Posterior vena cava (tissue), 2 donors: ENCODE results near the gene C10orf71. TPM values are rescaled to one million over a fixed set of nuclear protein-coding genes. Genes with fewer than 3 reads are reported as not detected.
A peak's percentile ranks its signal among the peaks of the same experiment; 100 is the strongest.

ENCODE experiments used
- DNase-seq: peaks from one replicate; pipeline ENCODE4 v3.0.0-alpha.2; 2020; ENCODE audit warnings: low spot score
- intact Hi-C, 2 donors: fragments of 100-400 bp; cut with DNase I; formaldehyde crosslinking; loops; one replicate each; pipeline versions ENCODE4 v1.14.1 to v1.14.2; 2022 to 2023
- total RNA-seq, 2 donors: library from RNA; stranded (reverse); fragmentation: NEBNext Ultra II Directional; extraction: Animal tissue kit (Norgen Biotek cat#: 25700); gene quantifications; one replicate each; pipeline ENCODE4 v1.2.1, GENCODE V29; 2021
- donor health status: DM: yes; HTN: yes; CAD: no.
- donor health status: DM: yes; HTN: yes; CAD: no.

C10orf71 gene
- total RNA-seq, 2 donors from 2014 or later: 0.10 to 0.23 TPM

DNA sequence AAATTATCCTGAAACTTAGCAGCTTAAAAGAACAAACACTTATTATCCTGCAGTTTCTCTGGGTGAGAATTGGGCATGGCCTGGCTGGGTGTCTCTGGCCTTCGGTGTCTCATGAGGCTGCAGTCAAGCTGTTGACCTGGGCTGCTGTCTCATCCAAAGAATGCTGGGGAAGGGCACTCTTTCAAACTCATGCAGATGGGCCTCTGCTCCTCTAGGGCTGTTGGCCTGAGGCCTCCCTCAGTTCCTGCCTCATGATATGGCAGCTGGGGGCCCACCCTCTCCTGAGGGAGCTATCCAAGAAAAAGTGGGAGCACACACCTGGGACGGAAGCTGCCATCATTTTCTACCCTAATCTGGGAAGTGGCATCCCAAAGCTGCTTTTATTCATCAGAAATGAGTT lies 53.4 kb downstream of the C10orf71 start:
- no peak for DNase-seq
- intact Hi-C loops: loop anchor here in 1 of 2 donors (10.0 kb wide), 1 partner anchor 88 kb away; no protein-coding TSS in a partner anchor

DNA sequence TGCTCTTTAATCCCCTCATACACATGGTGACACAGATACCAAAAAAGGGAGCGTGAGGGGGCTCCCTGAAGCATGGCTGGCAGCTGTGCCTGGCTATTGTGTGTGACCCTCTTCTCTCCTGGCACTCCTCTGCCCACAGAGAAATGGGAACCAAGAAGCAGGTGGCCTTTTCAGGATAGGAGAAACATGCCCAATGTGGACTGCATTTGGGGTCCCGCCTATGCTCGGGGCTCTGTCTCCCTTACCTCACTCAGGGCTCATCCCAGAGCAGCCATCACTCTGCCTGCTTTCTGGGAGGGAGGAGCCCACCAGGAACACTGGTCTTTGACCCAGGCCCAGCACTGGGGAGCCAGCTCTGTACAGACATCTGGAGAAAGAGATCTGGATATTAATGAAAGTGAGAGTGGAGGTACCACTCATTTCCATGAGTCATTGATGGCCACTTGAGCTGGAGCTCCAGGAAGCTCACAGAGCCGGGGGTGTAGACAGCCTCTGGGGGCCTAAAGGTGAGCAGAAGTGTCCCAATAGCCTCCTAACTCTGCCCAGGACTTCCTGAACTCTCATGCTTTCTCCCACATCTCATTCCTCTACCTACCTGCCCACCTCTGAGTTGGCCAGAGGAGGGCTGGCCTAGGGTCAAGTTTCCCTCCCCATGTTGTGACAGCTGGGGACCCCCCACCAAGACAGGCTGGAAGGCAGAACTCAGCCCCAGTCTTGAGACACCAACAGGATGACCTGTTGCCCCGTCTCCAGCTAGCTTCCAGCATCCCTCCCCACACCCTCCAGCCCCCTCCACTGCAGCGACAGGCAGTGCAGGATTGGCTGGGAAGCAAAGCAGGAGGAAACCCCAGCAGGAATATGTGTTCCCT lies 54.3 kb downstream of the C10orf71 start:
- peak; percentile 62 for DNase-seq
- intact Hi-C loops: loop anchor here in 1 of 2 donors (10.0 kb wide), 1 partner anchor 88 kb away; no protein-coding TSS in a partner anchor

DNA sequence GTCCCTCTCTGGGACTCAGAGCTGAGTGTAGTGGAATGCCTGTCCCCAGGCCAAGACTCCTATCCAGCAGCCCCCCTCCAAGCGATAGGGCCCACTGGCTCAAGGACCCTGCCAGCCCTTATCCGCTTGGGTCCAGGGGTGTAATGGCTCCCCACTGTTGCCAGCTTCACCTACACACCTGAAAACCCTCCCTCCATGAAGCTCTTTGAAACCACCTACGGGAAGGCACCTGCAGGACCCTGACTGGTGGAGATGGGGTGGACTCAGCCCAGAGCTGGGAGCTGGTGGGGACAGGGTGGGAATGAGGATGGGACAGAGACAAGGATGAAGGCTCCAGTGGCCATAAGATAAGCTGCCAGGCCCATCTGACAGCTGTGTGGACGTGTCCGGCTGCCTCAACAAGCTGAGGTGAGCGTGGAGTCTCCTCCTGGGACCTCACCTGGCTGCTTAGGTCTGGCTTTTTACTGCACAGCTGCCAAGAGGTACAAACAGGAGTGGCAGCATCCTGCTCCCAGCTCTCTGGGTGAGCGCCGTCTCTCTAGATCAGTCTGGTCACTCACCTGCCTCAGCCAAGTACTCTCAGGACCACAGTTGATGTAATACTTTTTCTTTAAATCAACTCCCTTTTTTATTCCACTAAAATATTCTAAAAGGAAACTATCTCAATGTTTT lies 55.1 kb downstream of the C10orf71 start:
- intact Hi-C loops: loop anchor here in 1 of 2 donors (10.0 kb wide), 1 partner anchor 89 kb away; no protein-coding TSS in a partner anchor
- peak; percentile 69 for DNase-seq

DNA sequence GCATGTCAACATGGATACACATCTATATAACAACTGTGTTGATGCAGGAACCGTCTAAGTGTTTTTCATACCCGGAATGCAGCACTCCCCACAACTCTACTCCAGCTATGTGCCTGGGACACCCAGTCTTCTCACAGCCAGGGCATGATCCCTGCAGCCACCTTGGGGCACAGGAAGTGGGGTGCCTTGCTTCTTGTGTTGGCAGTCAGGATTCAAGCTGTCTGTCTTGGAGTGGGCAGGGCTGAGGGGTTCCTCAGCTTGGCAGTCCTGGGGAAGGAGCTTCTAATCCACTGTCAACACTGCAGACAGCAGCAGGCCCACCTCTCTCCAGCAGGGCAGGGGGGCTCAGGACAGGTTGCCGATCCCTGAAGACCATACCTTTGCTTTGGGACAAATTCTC lies 55.6 kb downstream of the C10orf71 start:
- DNase-seq: no peak
- intact Hi-C loops: loop anchor here in 1 of 2 donors (10.0 kb wide), 1 partner anchor 90 kb away; no protein-coding TSS in a partner anchor

DNA sequence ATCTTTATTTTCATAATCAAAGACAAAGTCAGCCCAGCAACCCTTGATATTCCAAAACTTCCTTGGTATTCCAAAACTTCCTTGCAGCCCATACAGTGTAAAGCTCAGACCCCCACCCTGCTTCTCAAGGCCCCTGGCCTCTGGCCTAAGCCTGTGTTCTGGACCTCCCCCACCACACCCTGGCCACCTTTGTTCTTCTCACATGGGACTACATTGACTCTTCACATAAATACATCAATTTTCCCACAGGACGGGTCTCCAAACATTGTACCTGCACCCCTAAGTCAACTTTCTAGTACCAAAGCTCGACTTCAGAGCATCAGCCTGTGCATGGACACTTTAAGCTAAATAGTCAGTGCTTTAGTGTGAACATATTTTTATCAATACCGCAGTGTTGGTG lies 56.3 kb downstream of the C10orf71 start:
- DNase-seq: no peak
- intact Hi-C loops: loop anchor here in 1 of 2 donors (10.0 kb wide), 1 partner anchor 90 kb away; no protein-coding TSS in a partner anchor

DNA sequence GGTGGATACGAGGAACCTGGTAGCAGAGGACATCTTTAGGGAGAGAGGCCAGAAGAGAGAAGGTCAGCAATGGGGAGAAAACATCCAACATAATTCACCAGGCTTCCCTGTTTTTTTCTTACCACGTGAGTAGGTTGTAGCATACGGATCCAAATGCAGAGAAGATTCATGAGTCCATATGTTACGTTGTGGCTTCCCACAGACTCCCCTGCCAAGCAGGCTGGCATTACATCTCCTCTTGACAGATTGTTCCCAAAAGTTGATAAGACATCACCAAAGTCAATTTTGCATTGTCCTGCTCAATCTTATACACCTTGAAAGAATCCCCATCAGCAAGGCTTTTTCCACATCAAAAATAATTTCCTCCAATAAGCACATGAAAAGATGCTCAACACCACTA lies 57.2 kb downstream of the C10orf71 start:
- intact Hi-C loops: loop anchor here in 1 of 2 donors (10.0 kb wide), 1 partner anchor 91 kb away; no protein-coding TSS in a partner anchor
- no peak for DNase-seq

DNA sequence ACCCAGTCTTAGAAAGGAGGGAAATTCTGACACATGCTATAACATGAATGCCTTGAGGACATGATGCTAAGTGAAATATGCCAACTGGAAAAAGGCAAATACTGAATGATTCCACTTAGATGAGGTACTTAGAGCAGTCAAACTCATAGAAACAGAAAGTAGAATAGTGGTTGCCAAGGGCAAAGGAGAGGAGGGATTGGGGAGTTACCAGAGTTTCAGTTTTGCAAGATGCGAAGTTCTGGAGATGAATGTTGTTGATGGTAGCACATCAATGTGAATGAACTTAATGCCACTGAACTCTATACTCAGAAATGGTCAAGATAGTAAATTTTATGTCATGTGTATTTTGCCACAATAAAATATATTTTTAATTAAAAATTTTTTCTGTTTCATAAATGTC lies 58.0 kb downstream of the C10orf71 start:
- intact Hi-C loops: loop anchor here in 1 of 2 donors (10.0 kb wide), 1 partner anchor 92 kb away; no protein-coding TSS in a partner anchor
- no peak for DNase-seq

DNA sequence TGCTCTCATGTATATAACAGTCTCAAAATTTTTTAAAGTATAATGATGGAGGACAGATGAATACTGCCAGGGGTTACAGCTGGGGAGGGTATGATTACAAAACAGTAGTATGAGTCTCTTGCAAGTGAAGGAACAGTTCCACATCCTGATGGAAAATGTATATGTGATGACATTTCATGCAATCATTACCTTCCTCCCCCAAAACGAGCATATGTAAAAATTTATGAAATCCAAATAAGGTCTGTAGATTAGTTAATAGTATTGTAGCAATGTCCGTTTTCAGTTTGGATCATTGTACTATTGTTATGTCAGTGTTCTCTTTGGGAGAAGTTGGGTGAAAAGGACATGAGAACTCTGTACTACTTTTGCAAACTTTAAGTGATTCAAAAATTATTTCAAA lies 58.9 kb downstream of the C10orf71 start:
- intact Hi-C loops: loop anchor here in 1 of 2 donors (10.0 kb wide), 1 partner anchor 93 kb away; no protein-coding TSS in a partner anchor
- no peak for DNase-seq

DNA sequence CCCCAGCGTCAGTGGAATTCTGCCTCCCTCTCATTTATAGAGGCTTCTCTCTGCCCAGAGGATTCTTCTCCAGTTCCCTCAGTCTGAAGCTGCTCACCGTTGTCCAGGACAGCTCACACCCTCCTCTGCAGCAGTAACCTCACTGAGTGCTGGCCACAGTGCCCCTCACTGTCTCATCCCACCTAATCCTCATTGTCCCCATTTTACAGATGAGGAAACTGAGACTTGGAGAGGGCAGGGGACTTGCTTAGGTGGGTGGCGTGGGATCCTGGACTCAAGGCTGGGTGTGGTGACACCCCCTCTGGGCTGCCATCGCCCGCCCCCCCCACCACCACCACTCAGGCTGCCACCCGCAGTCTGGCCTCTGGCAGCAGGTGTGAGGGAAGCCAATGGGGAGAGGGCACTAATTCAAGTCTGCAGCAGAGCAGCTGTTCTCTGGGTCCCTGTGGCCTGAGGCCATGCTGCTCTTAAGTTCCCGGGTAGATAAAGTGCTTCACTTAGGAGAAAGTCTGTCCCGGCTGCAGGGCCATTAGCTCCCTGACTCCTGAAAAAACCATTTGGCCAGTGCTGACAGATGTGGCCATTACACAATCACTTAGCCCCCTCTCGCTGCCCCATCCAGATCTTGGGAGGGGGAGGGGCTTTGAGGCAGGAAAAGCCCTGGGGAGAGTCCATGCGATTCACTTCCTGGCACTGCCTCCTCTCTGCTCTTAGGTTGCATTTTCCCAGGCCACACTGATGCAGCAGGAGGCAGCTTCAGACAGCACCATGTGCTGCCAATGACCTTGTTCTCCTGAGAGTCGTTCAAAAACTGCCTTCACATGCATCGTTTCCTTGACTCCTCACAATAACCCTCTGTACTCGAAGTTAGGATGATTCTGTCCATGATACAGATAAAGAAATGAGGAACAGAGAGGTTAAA lies 60.6 kb downstream of the C10orf71 start:
- peak; percentile 54 for DNase-seq

DNA sequence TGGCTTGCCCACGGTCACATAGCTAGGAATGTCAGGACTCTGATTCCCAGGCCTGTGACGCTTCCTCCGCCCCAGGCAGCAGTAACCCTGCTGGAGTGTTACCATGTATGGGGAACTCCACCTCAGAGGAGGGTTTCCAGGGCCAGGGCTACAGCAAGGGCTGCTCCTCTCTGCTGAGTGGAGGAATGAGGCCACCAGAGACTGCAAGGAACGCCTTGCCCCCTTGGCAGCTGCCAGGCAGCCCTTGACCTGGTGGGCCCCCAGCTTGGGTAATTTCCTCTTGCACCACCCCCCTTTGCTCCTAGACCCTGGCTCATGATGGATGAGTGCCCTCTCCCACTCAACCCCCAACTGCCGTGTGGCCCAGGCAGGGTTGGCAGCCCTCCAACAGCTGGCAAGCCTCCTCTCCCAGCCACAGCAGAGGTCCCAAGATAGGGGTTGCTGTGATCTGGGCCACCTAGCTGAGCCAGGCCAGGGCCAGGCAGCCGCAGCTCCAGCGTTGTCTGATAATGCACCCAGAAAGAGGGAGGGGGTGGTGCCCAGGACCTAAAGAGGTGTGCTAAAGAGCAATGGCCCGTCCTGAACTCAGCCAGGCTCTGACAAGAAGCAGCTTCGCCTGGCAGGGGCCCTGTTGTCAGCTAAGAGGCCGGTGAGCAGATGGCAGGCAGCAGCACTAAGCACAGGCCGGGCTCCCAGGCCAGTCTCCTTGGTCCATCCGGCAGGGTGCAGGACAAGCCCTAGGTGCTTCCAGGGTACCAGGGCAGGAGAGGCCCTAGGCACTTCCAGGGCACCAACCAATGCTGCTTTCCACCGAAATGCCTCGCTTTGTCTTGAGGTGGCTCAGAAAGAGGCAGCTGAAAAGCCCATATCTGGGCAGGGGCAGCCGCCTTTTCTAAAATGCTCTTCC lies 61.6 kb downstream of the C10orf71 start:
- DNase-seq: peak; percentile 76
- intact Hi-C loops: no loop called here

More for the DNA sequence above, 60.6 kb downstream of the C10orf71 start:
- intact Hi-C loops: loop anchor here in 1 of 2 donors (10.0 kb wide), 1 partner anchor 95 kb away; no protein-coding TSS in a partner anchor

DNA sequence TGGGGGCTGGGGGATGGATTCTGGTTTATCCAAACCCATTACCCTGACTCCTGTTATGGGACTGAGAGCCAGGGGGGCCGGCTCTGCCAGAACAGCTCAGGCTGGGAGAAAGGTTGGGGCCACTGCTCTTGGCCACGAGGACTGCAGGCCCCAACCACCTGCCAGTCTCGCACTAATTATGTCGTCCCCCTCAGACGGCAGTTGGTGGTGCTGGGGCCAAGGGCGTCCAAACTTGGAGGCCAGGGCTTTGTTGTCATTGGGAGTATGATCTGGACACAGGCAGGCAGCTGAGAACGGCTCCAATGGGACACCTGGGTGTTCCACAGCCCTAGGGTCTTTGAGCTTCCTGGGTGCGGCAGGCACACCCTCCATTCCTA lies 62.2 kb downstream of the C10orf71 start:
- intact Hi-C loops: no loop called here
- DNase-seq: no peak

DNA sequence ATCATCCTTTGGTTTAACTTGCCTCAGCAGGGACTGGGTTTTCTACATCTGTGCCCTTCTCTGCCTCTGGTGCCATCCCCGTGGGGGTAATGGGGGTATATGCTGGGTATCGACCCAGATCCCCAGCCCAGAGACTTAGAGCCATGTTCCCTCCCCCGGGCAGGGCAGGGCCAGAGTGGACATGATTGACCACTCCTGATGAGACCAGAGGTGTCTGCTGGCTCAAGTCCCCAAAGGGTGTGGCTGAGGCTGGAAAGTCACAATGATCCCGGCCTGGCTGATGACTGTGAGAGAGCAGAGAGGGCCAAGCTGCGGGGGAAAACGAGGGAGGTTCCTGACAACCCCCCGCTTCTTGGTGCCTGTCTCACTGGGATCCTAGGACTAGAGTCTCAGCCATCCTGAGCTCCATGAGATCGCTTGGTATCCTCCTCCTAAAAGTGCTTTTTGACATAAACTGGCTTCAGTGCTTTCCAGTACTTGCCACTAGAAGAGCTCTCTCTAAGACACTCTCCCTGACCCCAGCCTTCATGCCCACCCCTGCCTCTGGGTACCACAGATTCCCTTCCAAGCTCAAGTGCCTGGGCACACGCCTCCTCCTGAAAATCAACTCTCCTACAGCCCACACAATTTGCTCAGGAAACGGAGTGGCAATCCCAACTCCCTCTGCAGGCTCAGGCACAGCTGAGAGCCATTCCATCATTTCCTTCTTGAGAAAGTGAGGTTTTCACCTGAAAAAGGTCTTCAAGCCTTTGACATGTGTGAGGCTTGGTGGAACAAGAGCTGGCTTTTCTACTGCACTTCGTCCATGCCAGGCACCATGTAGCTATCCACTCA lies 63.0 kb downstream of the C10orf71 start:
- intact Hi-C loops: no loop called here
- no peak for DNase-seq

DNA sequence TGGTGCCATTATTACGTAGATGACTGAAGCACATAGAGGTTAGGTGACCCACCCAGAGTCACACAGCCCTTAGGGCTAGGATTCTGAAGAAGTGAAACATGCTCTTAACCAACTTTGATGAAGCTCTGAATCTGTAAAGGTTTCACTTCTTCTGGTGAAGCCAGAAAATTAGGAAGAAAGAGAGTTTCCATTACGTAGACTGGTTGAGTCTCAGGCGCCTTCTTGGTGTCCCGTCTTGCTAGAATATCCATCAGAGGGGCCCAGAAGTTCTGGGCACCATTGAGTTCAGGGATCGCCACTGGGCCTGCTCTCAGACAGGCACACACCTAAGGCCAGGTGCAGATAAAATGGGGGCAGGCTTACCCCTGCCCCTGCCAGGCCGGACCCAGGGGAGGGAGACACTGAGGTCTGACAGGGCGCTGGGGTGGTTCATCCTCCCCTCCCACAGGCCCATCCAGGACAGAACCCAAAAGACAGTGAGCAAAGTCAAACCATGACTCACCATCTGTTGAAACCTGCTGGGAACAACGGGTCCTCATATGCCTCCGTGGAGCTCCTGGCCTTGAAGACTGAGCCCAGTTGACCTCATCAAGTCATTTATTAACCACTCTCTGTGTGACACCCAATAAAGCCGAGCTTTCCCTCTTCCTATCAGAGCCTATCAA lies 63.8 kb downstream of the C10orf71 start:
- peak; percentile 72 for DNase-seq
- intact Hi-C loops: no loop called here

DNA sequence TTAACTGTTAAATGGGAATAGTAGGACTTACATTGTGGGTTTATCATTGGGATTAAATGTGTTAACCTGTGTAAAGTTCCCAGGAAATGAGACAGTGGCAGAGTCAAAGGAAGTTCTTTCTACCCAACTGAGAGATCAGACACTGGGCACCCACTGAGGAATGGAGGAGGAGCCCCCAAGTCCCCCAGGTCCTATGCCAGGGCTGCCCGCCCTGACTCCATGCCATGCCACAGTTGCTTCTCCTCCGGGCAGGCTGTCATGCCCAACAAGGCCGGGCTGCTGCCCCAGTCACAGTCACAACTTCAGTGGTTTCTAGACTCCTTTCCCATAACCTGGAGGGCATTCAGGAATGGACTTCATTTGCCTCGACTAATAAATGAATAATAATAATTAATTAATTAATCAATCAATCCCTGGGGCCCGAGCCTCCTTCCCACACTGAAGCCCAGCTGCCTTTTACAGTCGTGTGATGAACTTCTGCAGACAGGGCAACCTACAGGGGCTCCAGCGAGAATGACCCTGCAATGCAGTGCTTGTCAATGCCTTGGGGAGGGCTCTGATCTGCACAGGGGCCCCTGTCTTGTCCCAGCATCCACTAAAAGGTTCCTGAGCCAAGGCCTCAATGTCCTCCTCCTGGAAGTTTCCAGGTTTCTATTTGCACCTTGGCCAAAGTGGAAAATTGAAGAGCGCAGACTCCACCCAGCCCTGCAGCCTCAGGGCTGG lies 64.5 kb downstream of the C10orf71 start:
- intact Hi-C loops: no loop called here
- no peak for DNase-seq

DNA sequence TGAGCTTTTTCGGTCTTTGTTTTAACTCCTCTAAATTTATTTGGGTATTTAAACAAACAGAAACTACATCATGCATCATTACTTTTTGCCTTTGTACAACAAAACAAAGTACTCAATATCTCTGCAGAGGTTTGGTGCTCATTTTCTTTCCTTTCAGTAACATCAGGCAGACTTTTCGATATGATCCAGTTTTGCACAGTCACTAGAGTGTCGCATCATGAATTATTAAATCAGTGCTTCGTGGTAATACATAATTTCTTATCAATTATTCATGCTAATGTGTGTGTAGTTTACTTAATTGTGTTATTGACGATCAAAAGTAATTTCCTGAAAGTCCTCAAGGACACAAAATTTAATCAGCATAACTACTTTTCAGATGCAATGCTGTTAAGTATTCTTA lies 65.1 kb downstream of the C10orf71 start:
- no peak for DNase-seq
- intact Hi-C loops: no loop called here

DNA sequence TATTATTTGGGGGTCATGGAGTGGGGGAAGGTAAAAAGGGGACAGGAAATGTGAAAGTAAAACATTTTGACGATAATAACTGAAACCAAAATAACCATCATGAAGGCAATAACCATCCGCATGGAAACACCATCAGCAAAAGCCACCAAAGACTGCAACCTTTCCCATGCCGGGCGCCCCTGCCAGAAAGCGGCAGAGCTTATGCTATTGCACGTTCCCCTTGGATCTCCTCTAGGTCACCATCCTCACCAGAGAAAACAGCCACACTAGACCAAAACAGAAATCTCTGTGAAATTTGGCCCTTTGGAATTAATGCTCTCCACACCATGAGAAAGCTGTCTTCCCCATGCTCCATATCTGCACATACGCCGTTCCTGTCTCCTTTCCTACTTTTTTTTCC lies 65.8 kb downstream of the C10orf71 start:
- intact Hi-C loops: no loop called here
- DNase-seq: no peak
